Parathyroid adenoma (tissue), 2 donors: Measurements from ENCODE around the gene CTXN3.
A peak's percentile ranks its signal among the peaks of the same experiment; 100 is the strongest.
"Not testable (repeated sequence)": the region's sequence is repeated elsewhere in the genome, so short reads cannot be mapped to it uniquely, and the experiment has no call there.

Experiments
- H2AFZ ChIP-seq: fragments of 300-600 bp; sonication (generic); one replicate; pipeline ENCODE4 v1.7.0; 2017; ENCODE audit warnings: antibody characterized with exemption, mild to moderate bottlenecking
- H3K27ac ChIP-seq: fragments of 300-600 bp; sonication (generic); one replicate; pipeline ENCODE4 v1.7.0; 2017
- H3K27me3 ChIP-seq: fragments of 300-600 bp; sonication (generic); one replicate; pipeline ENCODE4 v1.7.0; 2017; ENCODE audit warnings: low read length; ENCODE audit not compliant: control insufficient read depth, insufficient read depth
- H3K36me3 ChIP-seq: fragments of 300-600 bp; sonication (generic); one replicate; pipeline ENCODE4 v1.7.0; 2017; ENCODE audit warnings: low read length; ENCODE audit not compliant: control insufficient read depth, insufficient read depth
- H3K4me1 ChIP-seq: fragments of 300-600 bp; sonication (generic); one replicate; pipeline ENCODE4 v1.7.0; 2017; ENCODE audit warnings: control low read depth
- H3K4me2 ChIP-seq: fragments of 300-600 bp; sonication (generic); one replicate; pipeline ENCODE4 v1.7.0; 2017; ENCODE audit warnings: low read length
- H3K4me3 ChIP-seq: fragments of 300-600 bp; sonication (generic); one replicate; pipeline ENCODE4 v1.7.0; 2017; ENCODE audit warnings: low read depth, low read length
- H3K79me2 ChIP-seq: fragments of 300-600 bp; sonication (generic); one replicate; pipeline ENCODE4 v1.7.0; 2017; ENCODE audit warnings: control low read depth
- H3K9ac ChIP-seq: fragments of 300-600 bp; sonication (generic); one replicate; pipeline ENCODE4 v1.7.0; 2017; ENCODE audit warnings: mild to moderate bottlenecking
- H3K9me3 ChIP-seq: fragments of 300-600 bp; sonication (generic); one replicate; pipeline ENCODE4 v1.7.0; 2017; ENCODE audit warnings: low read length; ENCODE audit not compliant: control insufficient read depth
- CTCF ChIP-seq: fragments of 300-600 bp; sonication (generic); IDR thresholded peaks from one replicate; pipeline ENCODE4 v1.7.0; 2017; ENCODE audit warnings: antibody characterized with exemption, mild to moderate bottlenecking
- donor health status: primary hyperparathyroidism.

Gene CTXN3

GRCh38 chr5:127666043-127666716, 17.3 kb downstream of the CTXN3 start:
- peaks cover 12% of the 10 kb centered on the region for H3K4me1 ChIP-seq
- no peak overlapping the region for H3K4me3 ChIP-seq
- no peaks in the 10 kb centered on the region for H3K79me2 ChIP-seq
- H3K9ac ChIP-seq = no peak overlapping the region
- H3K9me3 ChIP-seq = no peaks in the 10 kb centered on the region
- H3K27ac ChIP-seq = no peak overlapping the region
- H3K4me2 ChIP-seq = no peak overlapping the region
- H3K36me3 ChIP-seq = no peaks in the 10 kb centered on the region
- no peak overlapping the region for H2AFZ ChIP-seq
- H3K27me3 ChIP-seq = no peaks in the 10 kb centered on the region
- TF ChIP-seq CTCF = no peak

DNA sequence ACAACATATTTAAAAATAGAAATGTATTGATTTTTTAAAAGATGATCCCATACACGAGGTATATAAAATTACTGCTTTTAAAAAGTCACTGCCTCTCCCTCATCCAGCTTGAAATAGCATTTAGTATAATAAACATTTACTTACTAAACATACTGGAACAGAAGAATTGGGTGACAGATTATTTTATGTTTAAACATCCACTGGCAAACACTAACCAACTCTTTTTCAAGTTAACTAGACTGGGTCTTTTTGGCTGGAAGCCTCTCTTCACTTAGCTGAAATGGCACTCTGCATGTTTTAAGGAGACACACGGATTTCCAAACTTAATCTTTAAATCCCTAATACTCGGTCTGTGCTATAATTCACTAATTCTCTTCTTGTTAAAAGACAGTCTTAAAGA, 19.0 kb downstream of the CTXN3 start:
- no peak overlapping the region for H3K4me2 ChIP-seq
- no peaks in the 10 kb centered on the region for H3K36me3 ChIP-seq
- no peaks in the 10 kb centered on the region for H3K27me3 ChIP-seq
- no peak overlapping the region for H3K4me3 ChIP-seq
- H3K9me3 ChIP-seq = no peaks in the 10 kb centered on the region
- no peak overlapping the region for H3K9ac ChIP-seq
- H3K4me1 ChIP-seq = peaks cover 12% of the 10 kb centered on the region
- H3K27ac ChIP-seq = no peak overlapping the region
- H3K79me2 ChIP-seq = no peaks in the 10 kb centered on the region
- peak overlapping the region; percentile 48 for H2AFZ ChIP-seq
- TF ChIP-seq CTCF = no peak

DNA sequence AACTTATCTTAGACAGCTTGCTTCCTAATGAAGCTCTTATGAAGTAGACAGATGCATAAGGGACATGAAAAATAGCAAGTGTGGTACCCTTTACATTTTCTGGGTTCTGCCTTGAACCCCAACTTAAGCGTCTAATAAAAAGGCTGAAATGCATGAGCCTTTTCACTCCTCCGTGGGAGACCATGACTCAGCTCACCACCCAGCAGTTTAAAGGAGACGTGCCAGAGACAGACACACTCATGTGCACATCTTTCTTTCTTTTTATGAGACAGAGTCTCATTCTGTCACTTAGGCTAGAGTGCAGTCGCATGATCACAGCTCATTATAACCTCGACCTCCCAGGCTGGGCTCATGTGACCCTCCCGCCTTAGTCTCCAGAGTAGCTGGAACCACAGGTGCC, 22.3 kb downstream of the CTXN3 start:
- TF ChIP-seq CTCF = no peak
- peaks cover 4% of the 10 kb centered on the region for H3K4me1 ChIP-seq

DNA sequence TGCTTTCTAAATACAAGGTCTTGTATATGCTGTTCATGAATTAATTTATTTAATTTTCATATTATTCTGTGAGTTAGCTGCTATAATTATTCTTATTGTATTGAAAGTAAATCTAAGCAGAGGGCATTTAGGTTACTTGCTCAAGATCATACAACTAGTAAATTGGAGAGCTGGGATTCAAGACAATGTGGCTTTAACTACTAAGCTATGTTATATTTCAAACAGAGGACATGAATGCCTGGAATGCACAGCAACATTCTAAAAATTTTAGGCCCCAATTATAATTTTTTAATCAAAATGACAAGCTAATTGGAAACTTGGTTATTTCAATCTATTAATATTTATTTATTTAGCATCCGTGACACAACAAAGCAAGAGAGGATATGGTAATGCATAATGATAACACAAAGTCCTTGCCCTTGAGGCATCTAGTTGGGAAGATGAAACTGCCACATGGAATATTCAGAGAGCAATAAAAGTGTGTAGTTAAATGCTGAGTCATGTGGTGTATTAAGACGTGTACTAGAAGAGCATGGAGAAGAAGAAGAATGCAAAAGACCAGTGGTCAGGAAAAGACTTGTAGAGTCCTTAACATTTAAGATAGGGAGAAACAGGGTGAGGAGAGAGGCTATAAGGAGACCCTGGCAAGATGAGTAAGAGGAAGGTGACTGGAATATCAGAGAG, 24.4 kb downstream of the CTXN3 start:
- Histone ChIP-seq H3K27ac (no peak overlapping the region), H3K79me2 (no peaks in the 10 kb centered on the region), H3K36me3 (no peaks in the 10 kb centered on the region), H3K9ac (no peak overlapping the region), H3K27me3 (no peaks in the 10 kb centered on the region), H2AFZ (no peak overlapping the region), H3K4me2 (no peak overlapping the region), H3K4me1 (peaks cover 4% of the 10 kb centered on the region), H3K9me3 (no peaks in the 10 kb centered on the region), H3K4me3 (no peak overlapping the region)
- no peak for TF ChIP-seq CTCF

More for the DNA sequence above, 22.3 kb downstream of the CTXN3 start:
- Histone ChIP-seq H3K4me2 (no peak overlapping the region), H3K79me2 (no peaks in the 10 kb centered on the region), H3K27ac (no peak overlapping the region), H3K36me3 (no peaks in the 10 kb centered on the region), H2AFZ (no peak overlapping the region), H3K9me3 (no peaks in the 10 kb centered on the region), H3K27me3 (no peaks in the 10 kb centered on the region), H3K9ac (no peak overlapping the region), H3K4me3 (no peak overlapping the region)

- H2AFZ ChIP-seq, H3K27ac ChIP-seq, H3K27me3 ChIP-seq, H3K4me1 ChIP-seq, H3K79me2 ChIP-seq, H3K4me2 ChIP-seq, H3K9ac ChIP-seq, H3K9me3 ChIP-seq, H3K36me3 ChIP-seq, H3K4me3 ChIP-seq: not testable (repeated sequence)
Observed at GRCh38 chr5:127676951-127677350, 28.1 kb downstream of the CTXN3 start.

- H3K9ac ChIP-seq, H3K27me3 ChIP-seq, H2AFZ ChIP-seq, H3K9me3 ChIP-seq, H3K79me2 ChIP-seq, H3K4me3 ChIP-seq, H3K36me3 ChIP-seq, H3K4me1 ChIP-seq, H3K27ac ChIP-seq, H3K4me2 ChIP-seq: not testable (repeated sequence)
Observed at GRCh38 chr5:127679691-127680330, 30.9 kb downstream of the CTXN3 start.
